Measurements from ENCODE around the gene RPGR.
A peak's percentile ranks its signal among the peaks of the same experiment; 100 is the strongest.

RPGR gene, protein sequence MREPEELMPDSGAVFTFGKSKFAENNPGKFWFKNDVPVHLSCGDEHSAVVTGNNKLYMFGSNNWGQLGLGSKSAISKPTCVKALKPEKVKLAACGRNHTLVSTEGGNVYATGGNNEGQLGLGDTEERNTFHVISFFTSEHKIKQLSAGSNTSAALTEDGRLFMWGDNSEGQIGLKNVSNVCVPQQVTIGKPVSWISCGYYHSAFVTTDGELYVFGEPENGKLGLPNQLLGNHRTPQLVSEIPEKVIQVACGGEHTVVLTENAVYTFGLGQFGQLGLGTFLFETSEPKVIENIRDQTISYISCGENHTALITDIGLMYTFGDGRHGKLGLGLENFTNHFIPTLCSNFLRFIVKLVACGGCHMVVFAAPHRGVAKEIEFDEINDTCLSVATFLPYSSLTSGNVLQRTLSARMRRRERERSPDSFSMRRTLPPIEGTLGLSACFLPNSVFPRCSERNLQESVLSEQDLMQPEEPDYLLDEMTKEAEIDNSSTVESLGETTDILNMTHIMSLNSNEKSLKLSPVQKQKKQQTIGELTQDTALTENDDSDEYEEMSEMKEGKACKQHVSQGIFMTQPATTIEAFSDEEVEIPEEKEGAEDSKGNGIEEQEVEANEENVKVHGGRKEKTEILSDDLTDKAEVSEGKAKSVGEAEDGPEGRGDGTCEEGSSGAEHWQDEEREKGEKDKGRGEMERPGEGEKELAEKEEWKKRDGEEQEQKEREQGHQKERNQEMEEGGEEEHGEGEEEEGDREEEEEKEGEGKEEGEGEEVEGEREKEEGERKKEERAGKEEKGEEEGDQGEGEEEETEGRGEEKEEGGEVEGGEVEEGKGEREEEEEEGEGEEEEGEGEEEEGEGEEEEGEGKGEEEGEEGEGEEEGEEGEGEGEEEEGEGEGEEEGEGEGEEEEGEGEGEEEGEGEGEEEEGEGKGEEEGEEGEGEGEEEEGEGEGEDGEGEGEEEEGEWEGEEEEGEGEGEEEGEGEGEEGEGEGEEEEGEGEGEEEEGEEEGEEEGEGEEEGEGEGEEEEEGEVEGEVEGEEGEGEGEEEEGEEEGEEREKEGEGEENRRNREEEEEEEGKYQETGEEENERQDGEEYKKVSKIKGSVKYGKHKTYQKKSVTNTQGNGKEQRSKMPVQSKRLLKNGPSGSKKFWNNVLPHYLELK

DNA sequence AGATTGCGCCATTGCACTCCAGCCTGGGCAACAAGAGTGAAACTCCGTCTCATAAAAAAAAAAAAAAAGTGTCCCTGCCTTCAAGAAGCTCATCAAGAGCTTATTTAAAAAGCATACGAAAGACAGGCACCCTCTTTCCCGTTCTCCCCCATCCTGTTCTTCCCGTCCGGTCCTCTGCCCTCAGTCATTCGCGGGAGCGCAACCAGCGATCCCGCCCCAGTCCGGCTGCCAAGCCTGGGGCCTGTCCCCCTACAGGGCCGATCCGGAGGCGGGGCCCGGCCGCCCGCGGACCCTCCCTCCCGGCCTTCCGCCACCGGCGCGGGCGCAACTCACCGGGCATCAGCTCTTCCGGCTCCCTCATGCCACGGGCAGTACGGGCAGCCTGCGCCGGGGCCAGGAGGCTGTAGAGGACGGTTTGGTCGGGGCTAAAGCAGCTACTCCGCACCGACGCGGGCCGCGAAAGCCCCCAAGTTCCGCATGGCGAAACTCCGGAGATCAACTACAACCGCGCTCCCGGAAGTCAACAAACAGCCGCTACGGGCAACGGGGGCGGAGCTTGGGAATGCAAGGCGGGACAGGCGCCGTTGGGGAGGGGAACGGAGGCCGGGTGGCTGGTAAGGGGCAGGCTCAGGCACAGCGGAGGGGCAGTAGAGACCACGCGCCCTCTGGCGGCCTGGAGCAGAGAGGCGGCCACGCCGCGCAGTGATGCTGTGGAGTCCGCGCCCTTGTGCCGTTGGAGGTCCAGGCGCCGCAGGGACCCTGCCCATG lies at the start of gene RPGR:
RPGR (minus strand) TSS at position 503 of the 768 bp plus-strand sequence; CDS start at position 361, 142 bp downstream.
- TF ChIP-seq, protein P1, sequence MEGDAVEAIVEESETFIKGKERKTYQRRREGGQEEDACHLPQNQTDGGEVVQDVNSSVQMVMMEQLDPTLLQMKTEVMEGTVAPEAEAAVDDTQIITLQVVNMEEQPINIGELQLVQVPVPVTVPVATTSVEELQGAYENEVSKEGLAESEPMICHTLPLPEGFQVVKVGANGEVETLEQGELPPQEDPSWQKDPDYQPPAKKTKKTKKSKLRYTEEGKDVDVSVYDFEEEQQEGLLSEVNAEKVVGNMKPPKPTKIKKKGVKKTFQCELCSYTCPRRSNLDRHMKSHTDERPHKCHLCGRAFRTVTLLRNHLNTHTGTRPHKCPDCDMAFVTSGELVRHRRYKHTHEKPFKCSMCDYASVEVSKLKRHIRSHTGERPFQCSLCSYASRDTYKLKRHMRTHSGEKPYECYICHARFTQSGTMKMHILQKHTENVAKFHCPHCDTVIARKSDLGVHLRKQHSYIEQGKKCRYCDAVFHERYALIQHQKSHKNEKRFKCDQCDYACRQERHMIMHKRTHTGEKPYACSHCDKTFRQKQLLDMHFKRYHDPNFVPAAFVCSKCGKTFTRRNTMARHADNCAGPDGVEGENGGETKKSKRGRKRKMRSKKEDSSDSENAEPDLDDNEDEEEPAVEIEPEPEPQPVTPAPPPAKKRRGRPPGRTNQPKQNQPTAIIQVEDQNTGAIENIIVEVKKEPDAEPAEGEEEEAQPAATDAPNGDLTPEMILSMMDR (conservative IDR thresholded peaks at IDR 0.05; ENCODE audit: low read depth, low read length): peak; percentile 79
- peak; percentile 96 for DNase-seq (ENCODE audit: low read depth)
- peak within 1 kb of the TSS; percentile 79 for H3K4me3 ChIP-seq (ENCODE audit: low read depth, low read length)

DNA sequence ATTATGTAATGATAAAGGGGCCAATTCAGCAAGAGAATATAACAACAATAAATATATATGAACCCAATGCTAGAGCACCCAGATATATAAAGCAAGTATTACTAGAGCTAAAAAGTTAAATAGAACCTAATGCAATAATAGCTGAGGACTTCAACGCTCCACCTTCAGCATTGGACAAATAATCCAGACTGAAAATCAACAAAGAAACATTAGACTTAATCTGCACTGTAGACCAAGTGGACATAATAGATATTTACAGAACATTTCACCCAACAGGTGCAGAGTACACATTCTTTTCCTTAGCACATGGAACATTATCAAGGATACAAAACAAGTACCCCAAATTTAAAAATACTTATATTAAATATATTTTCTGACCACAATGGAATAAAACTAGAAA lies 49.4 kb upstream of the RPGR start:
- no peak overlapping the region for H3K4me3 ChIP-seq (ENCODE audit: low read depth, low read length)
- no peak for DNase-seq (ENCODE audit: low read depth)
- TF ChIP-seq, protein P1 (conservative IDR thresholded peaks at IDR 0.05; ENCODE audit: low read depth, low read length): no peak

GRCh38 chrX:38375891-38376290 lies 48.6 kb upstream of the RPGR start:
- H3K4me3 ChIP-seq (ENCODE audit: low read depth, low read length): no peak overlapping the region
- peak; percentile 43 for DNase-seq (ENCODE audit: low read depth)
- TF ChIP-seq, protein P1 (conservative IDR thresholded peaks at IDR 0.05; ENCODE audit: low read depth, low read length): peak; percentile 60

GRCh38 chrX:38374431-38374830 lies 47.1 kb upstream of the RPGR start:
- TF ChIP-seq, protein P1 (conservative IDR thresholded peaks at IDR 0.05; ENCODE audit: low read depth, low read length): no peak
- no peak overlapping the region for H3K4me3 ChIP-seq (ENCODE audit: low read depth, low read length)
- no peak for DNase-seq (ENCODE audit: low read depth)

DNA sequence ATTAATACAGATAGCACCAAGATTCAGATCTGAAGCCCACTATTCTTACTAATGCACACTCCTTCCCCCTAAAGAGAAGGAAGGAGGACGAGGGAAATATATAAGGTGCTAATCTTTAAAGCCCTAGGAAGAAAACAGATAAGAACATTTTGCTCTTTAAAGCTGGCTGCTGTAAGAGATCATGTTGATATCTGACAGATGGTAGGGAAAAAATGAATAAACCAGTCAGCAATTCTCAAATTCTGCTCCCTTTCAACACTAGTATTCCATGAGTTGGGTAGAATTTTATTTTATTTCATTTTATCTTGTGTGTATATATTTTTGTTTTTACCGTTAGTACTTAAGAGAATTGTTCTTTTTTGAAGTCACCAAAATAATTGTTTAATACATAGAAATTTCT lies 44.3 kb upstream of the RPGR start:
- TF ChIP-seq, protein P1 (conservative IDR thresholded peaks at IDR 0.05; ENCODE audit: low read depth, low read length): no peak
- no peak for DNase-seq (ENCODE audit: low read depth)
- H3K4me3 ChIP-seq (ENCODE audit: low read depth, low read length): no peak overlapping the region

GRCh38 chrX:38368774-38369173 lies 41.5 kb upstream of the RPGR start:
- DNase-seq (ENCODE audit: low read depth): no peak
- TF ChIP-seq, protein P1 (conservative IDR thresholded peaks at IDR 0.05; ENCODE audit: low read depth, low read length): no peak
- no peak overlapping the region for H3K4me3 ChIP-seq (ENCODE audit: low read depth, low read length)

Measured in choroid plexus epithelial cell (primary cell).